HG02798 (cell line): Measurements from ENCODE around the gene OR11L1.

Source experiments
- ATAC-seq: cut with Tn5 transposase; IDR thresholded peaks from one replicate; pipeline ENCODE4 v1.9.1; 2021; ENCODE audit warnings: mild to moderate bottlenecking; ENCODE audit not compliant: unreplicated experiment, poor library complexity

Gene OR11L1

GRCh38 chr1:247822060-247822459 is 19.6 kb downstream of the OR11L1 start:
- ATAC-seq = no peak

DNA sequence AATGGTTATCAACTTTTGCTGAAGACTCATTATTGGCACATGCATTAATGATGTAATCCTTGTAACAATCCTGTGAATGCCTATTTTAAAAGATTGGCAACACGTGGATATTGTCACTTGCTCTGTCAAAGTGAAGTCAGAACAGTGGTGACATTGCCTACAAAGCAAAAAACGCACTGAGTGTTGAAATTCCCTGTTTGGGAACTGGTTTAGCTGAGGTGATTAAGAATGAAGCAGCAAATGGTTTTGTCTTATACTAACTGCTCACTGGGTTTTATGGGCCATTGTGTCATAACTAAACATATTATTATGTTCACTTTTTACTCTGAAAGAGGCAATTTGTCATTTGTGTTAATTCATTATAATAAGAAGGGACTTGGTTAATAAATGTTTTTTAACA is 29.1 kb downstream of the OR11L1 start:
- ATAC-seq = no peak

DNA sequence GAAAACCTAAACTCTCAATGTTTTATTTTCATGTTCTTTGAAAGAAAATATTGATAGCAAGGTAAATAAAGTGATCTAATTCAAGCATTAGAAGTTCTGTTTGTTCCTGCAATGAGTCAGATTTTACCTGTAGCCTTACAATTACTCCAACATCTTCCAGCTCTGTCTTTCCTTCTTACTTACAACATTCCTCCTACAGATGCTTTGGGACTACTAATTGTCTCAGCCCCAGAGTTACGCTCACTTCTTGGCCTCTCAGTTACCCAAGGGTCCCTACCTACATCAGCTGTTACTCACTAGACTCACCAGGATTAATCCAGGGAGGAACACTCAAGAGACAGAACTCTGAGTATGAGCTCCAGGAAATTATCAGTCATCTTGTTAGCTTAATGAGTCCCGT is 44.2 kb downstream of the OR11L1 start:
- ATAC-seq = no peak
